ENCODE measurements around the gene INSR.

GRCh38 chr19:7230826-7231225 is 63.4 kb downstream of the INSR start:
- TF ChIP-seq SUZ12 (IDR thresholded peaks at IDR 0.05) (no peak), ZNF384 (IDR thresholded peaks at IDR 0.05) (no peak), SP1 (IDR thresholded peaks at IDR 0.05) (no peak), ELF4 (IDR thresholded peaks at IDR 0.05) (no peak), PKNOX1 (IDR thresholded peaks at IDR 0.05) (no peak), ARNT (IDR thresholded peaks at IDR 0.05) (no peak), FOXM1 (IDR thresholded peaks at IDR 0.05; ENCODE audit: borderline replicate concordance) (no peak), LEF1 (IDR thresholded peaks at IDR 0.05; ENCODE audit: borderline replicate concordance) (no peak), BHLHE40 (IDR thresholded peaks at IDR 0.05; ENCODE audit: borderline replicate concordance) (no peak), FOXA1 (IDR thresholded peaks at IDR 0.05) (no peak), CTBP1 (IDR thresholded peaks at IDR 0.05; ENCODE audit: borderline replicate concordance) (no peak)
